ENCODE data around the gene TSPAN5.

DNA sequence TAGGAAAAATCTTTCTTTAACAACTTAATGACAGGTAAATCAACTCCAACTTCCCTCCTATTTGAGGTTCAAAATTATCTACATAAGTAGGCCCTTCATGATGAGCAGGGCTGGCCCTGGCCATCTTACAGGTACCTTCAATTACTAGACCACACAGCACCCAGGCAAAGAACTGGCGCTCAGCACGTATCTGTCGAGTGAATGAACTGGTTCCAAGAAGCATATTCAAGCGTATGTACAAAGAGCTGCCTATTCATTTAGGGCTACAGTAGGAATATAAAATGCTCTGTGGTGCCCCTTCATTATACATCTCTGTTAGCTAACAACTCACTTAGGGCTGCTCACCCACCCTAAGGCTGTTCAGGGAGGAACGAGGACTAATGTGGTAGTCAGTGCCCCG lies 48.0 kb downstream of the TSPAN5 start:
- TF ChIP-seq POLR2AphosphoS5 (IDR thresholded peaks at IDR 0.05; ENCODE audit: low read depth, low read length) (no peak), POLR2A (IDR thresholded peaks at IDR 0.05; ENCODE audit: low read depth, low read length) (no peak), SPI1 (IDR thresholded peaks at IDR 0.05; ENCODE audit: low read depth, low read length) (no peak), TAF1 (IDR thresholded peaks at IDR 0.05; ENCODE audit: low read depth, low read length) (no peak)
